ENCODE results near the gene NAALADL2. TPM values are rescaled to one million over a fixed set of nuclear protein-coding genes. Genes with fewer than 3 reads are reported as not detected.

The NAALADL2 gene
- total and polyA plus RNA-seq, 2 of the 13 experiments (the other 11 are each of a cell fraction or from before 2014, with no cell fraction given): 0.08 TPM; not detected in 1

- DNase-seq (ENCODE audit: low spot score): no peak
- no peak overlapping the region for H2AFZ ChIP-seq (ENCODE audit: low read length)
- H3K27ac ChIP-seq (ENCODE audit: extremely low read length, insufficient read depth, low read length): no peak overlapping the region
- no peaks in the 10 kb centered on the region for H3K4me1 ChIP-seq (ENCODE audit: insufficient read depth, low read length)
- H3K79me2 ChIP-seq (ENCODE audit: insufficient read depth, low read length): no peaks in the 10 kb centered on the region
- no TSS peak for BruUV-seq (replicated peaks)
- H3K9me3 ChIP-seq (ENCODE audit: low read length): no peaks in the 10 kb centered on the region
- intact Hi-C loops (cut with micrococcal nuclease; ENCODE audit: unreplicated experiment) (no loop called here), in situ Hi-C loops (cut with HindIII; ENCODE audit: extremely low pct_ligation_motif_present, low pct_unique_long_range_greater_than_20kb) (no loop called here)
- H3K27me3 ChIP-seq (ENCODE audit: control insufficient read depth in 1 of 2, insufficient read depth in 2 of 2, low read length in 2 of 2): no peaks in the 10 kb centered on the region; a peak in 1 of 5 replicates
- H3K4me2 ChIP-seq (ENCODE audit: low read depth, low read length): no peak overlapping the region
- no peak for TF ChIP-seq NFKB2 (CRISPR knock-in tag; IDR thresholded peaks at IDR 0.05; ENCODE audit: borderline replicate concordance)
- TF ChIP-seq HOXA3 (CRISPR knock-in tag; IDR thresholded peaks at IDR 0.05): no peak
- TF ChIP-seq BHLHE40 (IDR thresholded peaks at IDR 0.05; ENCODE audit: low read length): no peak
- no peak for TF ChIP-seq ZNF33B (CRISPR knock-in tag; IDR thresholded peaks at IDR 0.05)
- TF ChIP-seq FUBP1 (CRISPR knock-in tag; IDR thresholded peaks at IDR 0.05; ENCODE audit: borderline replicate concordance): no peak
- no peak overlapping the region for H3K9ac ChIP-seq (ENCODE audit: insufficient read depth, low read depth, low read length)
- ChIA-PET CTCF (ENCODE audit: low intra/inter-chr PET ratio, low total read pairs) (no interaction called here), POLR2A (no interaction called here)
- FAIRE-seq: no peak
- no peak for ATAC-seq
- H3K4me3 ChIP-seq (replicated peaks in 1 of 3; ENCODE audit: insufficient read depth in 1 of 3, low read depth in 2 of 3, low read length in 3 of 3): no peak overlapping the region
- H3K36me3 ChIP-seq (replicated peaks in 1 of 2; ENCODE audit: control insufficient read depth in 1 of 2, insufficient read depth in 2 of 2, low read length in 2 of 2): no peaks in the 10 kb centered on the region
- no peaks in the 10 kb centered on the region for H4K20me1 ChIP-seq (ENCODE audit: insufficient read depth, low read length)
Measured at GRCh38 chr3:175479800-175480199, 620.7 kb downstream of the NAALADL2 start.

- no peak overlapping the region for H2AFZ ChIP-seq (ENCODE audit: low read length)
- H3K27ac ChIP-seq (ENCODE audit: extremely low read length, insufficient read depth, low read length): no peak overlapping the region
- H3K4me3 ChIP-seq (replicated peaks in 1 of 3; ENCODE audit: insufficient read depth in 1 of 3, low read depth in 2 of 3, low read length in 3 of 3): no peak overlapping the region
- 0% methylated on average over 2 of the region's 2 CpGs for WGBS (ENCODE audit: low lambda C conversion rate)
- H3K36me3 ChIP-seq (replicated peaks in 1 of 2; ENCODE audit: control insufficient read depth in 1 of 2, insufficient read depth in 2 of 2, low read length in 2 of 2): no peaks in the 10 kb centered on the region
- no peaks in the 10 kb centered on the region for H3K4me1 ChIP-seq (ENCODE audit: insufficient read depth, low read length)
- H3K27me3 ChIP-seq (ENCODE audit: control insufficient read depth in 1 of 2, insufficient read depth in 2 of 2, low read length in 2 of 2): no peaks in the 10 kb centered on the region; a peak in 1 of 5 replicates
- DNase-seq (ENCODE audit: low spot score) (no peak), ATAC-seq (no peak), FAIRE-seq (no peak)
- TF ChIP-seq MED13 (CRISPR knock-in tag; IDR thresholded peaks at IDR 0.05) (no peak), KMT2B (CRISPR knock-in tag; IDR thresholded peaks at IDR 0.05) (no peak), ZNF30 (CRISPR knock-in tag; IDR thresholded peaks at IDR 0.05) (no peak), ZNF781 (CRISPR knock-in tag; IDR thresholded peaks at IDR 0.05; ENCODE audit: borderline replicate concordance, not compliant biosample characterization) (no peak), HOXA3 (CRISPR knock-in tag; IDR thresholded peaks at IDR 0.05) (no peak), ZNF383 (CRISPR knock-in tag; IDR thresholded peaks at IDR 0.05; ENCODE audit: borderline replicate concordance) (no peak), TP53 (CRISPR knock-in tag; conservative IDR thresholded peaks at IDR 0.05) (no peak), ZNF33A (CRISPR knock-in tag; IDR thresholded peaks at IDR 0.05; ENCODE audit: borderline replicate concordance) (no peak)
- no TSS peak for BruUV-seq (replicated peaks)
- ChIA-PET POLR2A (no interaction called here), CTCF (ENCODE audit: low intra/inter-chr PET ratio, low total read pairs) (no interaction called here)
- H3K4me2 ChIP-seq (ENCODE audit: low read depth, low read length): no peak overlapping the region
- in situ Hi-C loops (cut with HindIII; ENCODE audit: extremely low pct_ligation_motif_present, low pct_unique_long_range_greater_than_20kb) (no loop called here), intact Hi-C loops (cut with micrococcal nuclease; ENCODE audit: unreplicated experiment) (no loop called here)
- H3K79me2 ChIP-seq (ENCODE audit: insufficient read depth, low read length): no peaks in the 10 kb centered on the region
- no peak overlapping the region for H3K9ac ChIP-seq (ENCODE audit: insufficient read depth, low read depth, low read length)
- peaks cover 23% of the 10 kb centered on the region for H3K9me3 ChIP-seq (ENCODE audit: low read length)
- H4K20me1 ChIP-seq (ENCODE audit: insufficient read depth, low read length): no peaks in the 10 kb centered on the region
Measured at GRCh38 chr3:175484666-175485065, 625.5 kb downstream of the NAALADL2 start.
